ENCODE data around the gene PCSK6.
"Not testable (repeated sequence)": the region's sequence is repeated elsewhere in the genome, so short reads cannot be mapped to it uniquely, and the experiment has no call there.

The PCSK6 gene

GRCh38 chr15:101372960-101373525, 116.5 kb downstream of the PCSK6 start:
- no peak for DNase-seq

- DNase-seq, result no peak
Observed at GRCh38 chr15:101372149-101372577, 117.3 kb downstream of the PCSK6 start.

GRCh38 chr15:101371519-101371918, 118.0 kb downstream of the PCSK6 start:
- no peak for DNase-seq

GRCh38 chr15:101371081-101371480, 118.4 kb downstream of the PCSK6 start:
- no peak for DNase-seq

- DNase-seq, result no peak
Observed at GRCh38 chr15:101370330-101371024, 119.0 kb downstream of the PCSK6 start.

GRCh38 chr15:101369676-101370075, 119.8 kb downstream of the PCSK6 start:
- no peak for DNase-seq

GRCh38 chr15:101368861-101369642, 120.5 kb downstream of the PCSK6 start:
- no peak for DNase-seq

- DNase-seq, result no peak
Observed at GRCh38 chr15:101368086-101368780, 121.3 kb downstream of the PCSK6 start.

GRCh38 chr15:101366853-101367252, 122.7 kb downstream of the PCSK6 start:
- DNase-seq, result no peak

- no peak for DNase-seq
Observed at GRCh38 chr15:101362986-101363566, 126.4 kb downstream of the PCSK6 start.

GRCh38 chr15:101362359-101362758, 127.1 kb downstream of the PCSK6 start:
- DNase-seq, result no peak

- no peak for DNase-seq
Observed at GRCh38 chr15:101361418-101361817, 128.1 kb downstream of the PCSK6 start.

GRCh38 chr15:101359365-101359947, 130.1 kb downstream of the PCSK6 start:
- DNase-seq, result no peak

GRCh38 chr15:101358895-101359294, 130.6 kb downstream of the PCSK6 start:
- no peak for DNase-seq

- no peak for DNase-seq
Observed at GRCh38 chr15:101357885-101358284, 131.6 kb downstream of the PCSK6 start.

- no peak for DNase-seq
Observed at GRCh38 chr15:101357333-101357732, 132.2 kb downstream of the PCSK6 start.

- DNase-seq, result not testable (repeated sequence)
Observed at GRCh38 chr15:101356512-101357172, 132.9 kb downstream of the PCSK6 start.

- DNase-seq, result no peak
Observed at GRCh38 chr15:101355678-101356464, 133.6 kb downstream of the PCSK6 start.

- no peak for DNase-seq
Observed at GRCh38 chr15:101354891-101355623, 134.4 kb downstream of the PCSK6 start.

- DNase-seq, result no peak
Observed at GRCh38 chr15:101353240-101353639, 136.3 kb downstream of the PCSK6 start.

Measured in hematopoietic multipotent progenitor cell treated with erythropoietin and hydrocortisone succinate and interleukin-3 and kit ligand, for 4 days (in vitro differentiated cells).